GM18520 (cell line): Measurements from ENCODE around the gene MACROH2A1.

Experiments
- ATAC-seq: cut with Tn5 transposase; IDR thresholded peaks from one replicate; pipeline ENCODE4 v1.9.1; 2021; ENCODE audit not compliant: unreplicated experiment

Gene MACROH2A1

DNA sequence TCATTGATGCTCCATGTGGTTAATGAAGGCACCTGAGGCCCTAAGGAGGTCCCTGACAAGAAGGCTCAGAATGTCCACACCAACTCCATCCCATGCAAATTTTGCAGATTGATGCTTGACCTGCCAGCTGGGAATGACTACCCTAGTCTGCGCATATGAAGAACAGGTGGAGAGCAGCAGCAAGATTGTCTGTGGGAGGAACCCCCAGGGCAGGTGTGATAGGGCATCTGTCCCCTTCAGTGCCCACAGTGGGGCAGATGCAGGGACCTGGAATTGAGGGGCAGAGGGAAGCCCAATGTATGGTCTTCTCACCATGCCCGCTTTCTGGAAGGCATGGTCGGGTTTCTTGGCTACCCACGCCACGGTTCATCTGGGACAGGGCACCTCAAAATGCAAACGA lies 79.6 kb downstream of the MACROH2A1 start:
- no peak for ATAC-seq

DNA sequence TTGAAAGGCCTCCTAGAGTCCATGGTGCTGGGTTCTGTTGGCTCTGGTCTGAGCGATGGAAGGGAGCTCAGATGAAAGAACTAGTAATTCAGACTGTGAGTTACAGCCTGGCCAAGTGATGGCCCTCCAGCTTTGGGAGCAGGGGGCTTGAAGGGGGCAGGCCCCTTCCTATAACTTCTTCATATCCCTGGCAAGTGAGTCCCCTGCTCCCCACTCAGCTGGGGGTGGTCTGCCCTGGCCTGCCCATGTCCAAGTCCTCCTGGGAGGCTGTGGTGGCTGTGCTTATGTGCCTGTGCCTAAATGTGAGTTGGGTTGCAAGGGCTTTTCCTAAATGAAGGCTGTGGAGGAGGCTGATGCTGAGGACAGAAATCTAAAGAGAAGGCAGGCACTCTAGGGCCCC lies 80.1 kb downstream of the MACROH2A1 start:
- ATAC-seq = no peak

DNA sequence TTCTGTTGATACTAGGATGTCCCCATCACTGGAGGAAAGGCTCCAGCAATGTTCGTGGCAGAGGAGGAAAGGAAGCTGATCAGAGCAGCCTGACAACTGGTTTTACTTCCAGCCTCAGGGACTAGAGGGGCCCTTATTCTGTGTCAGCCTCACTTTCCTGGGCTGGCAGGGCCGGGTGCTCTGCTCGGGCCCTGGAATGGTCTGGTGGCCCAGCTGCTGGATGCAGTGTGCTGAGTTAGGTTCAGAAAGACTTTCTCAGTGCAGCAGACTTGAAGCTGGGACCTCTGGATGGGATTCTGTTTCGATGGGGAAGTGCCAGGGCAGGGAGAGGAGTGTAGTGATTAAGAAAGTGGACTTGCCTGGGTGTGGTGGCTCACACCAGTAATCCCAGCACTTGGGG lies 81.0 kb downstream of the MACROH2A1 start:
- ATAC-seq = no peak

DNA sequence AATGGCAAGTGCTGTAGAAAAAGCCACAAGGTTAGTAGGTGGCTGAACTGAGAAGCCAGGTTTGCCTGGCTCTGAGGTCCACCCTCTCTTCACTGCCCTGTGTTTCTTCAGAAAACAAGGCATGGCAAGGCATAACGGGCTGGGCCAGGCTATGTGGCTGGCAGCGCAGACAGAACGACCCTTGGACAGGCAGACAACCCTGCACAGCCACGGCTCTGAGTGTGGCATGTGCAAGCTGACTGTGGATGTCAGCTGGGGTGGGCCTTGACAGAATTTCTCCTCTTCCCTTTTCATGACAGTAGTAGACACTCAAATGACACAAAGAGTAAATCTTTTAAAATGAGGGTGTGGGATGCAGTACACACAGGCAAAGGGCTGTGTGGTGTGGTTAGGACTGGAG lies 81.7 kb downstream of the MACROH2A1 start:
- no peak for ATAC-seq

DNA sequence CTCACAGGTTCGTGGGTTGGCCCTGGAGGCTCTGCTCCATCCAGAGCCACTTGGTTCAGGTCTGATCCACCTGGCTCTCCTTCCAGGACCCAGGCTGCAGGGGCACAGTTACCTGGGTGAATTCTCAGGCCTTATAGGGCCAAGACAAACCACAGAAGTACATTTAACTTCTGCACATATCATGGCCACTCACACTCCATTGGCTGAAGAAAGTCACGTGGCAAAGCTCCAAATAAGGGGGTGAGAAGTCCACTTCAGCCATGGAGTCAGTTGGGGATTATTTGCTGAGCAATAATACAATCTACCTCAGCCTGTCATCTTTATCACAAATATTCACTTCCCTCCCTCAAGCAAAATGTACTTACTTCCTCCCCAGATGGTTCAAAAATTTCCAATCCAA lies 83.6 kb downstream of the MACROH2A1 start:
- ATAC-seq = no peak

DNA sequence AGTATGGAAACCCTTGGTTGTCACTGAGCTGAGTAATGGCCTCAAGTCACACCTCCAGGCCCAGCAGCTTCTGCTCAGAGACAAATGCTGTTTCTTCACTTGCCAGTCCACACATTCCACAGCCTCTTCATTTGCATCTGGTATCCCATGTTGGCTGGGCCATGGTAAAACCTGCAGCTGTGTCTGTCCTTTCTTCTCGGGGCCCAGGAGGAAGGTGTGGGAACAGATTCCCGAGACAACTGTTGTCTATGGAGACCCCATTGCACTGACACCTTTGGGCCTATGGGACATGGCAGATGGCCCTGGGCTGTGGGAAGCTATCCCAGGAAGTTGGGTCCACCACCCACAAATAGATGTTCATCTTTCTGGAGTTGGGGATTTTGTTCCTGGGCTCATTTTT lies 85.1 kb downstream of the MACROH2A1 start:
- ATAC-seq = no peak

DNA sequence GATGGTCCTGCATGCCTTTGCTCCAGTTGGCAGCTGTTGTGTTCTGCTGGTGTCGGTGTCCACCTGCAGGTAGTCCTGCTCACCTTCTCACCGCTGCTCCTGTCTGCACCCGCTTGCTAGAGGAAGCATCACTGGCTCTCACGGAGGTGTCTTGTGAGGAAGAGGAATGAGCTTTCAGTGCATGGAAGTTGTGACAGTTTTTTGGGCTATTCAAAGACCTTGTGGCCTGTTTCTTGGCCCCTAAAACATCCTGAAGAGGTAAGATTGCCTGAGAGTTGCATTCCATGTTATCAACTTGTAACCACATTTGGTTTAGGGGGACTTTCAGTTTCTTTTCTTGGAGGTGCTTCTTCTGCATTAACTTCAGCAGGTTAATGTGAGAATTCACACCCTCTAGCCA lies 85.6 kb downstream of the MACROH2A1 start:
- ATAC-seq = no peak

DNA sequence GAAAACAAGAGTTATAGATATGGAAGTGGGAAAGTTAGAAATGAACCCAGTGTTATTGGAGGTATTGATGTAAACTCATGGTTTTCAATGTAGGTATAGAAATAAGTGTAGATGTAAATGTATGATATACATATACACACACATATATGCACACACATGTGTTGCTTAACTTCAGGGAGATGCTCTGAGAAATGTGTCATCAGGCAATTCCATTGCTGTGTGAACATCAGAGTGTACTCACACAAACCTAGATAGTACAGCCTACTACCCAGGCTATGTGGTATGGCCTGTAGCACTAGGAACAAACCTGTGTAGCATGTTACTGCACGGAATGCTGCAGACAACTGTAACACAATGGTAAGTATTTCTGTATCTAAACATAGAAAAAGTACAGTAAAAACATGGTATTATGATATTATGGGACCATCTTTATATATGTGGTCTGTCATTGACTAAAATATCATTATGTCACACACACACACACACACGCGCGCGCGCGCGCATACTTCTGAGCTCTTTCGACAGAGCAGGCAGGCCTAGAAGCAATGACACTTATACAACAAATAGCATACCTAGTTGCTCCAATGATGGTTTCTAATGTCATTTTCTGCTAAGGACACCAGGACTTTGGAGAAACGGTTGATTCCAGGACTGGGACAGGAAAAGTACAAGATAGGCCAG lies 86.6 kb downstream of the MACROH2A1 start:
- no peak for ATAC-seq

DNA sequence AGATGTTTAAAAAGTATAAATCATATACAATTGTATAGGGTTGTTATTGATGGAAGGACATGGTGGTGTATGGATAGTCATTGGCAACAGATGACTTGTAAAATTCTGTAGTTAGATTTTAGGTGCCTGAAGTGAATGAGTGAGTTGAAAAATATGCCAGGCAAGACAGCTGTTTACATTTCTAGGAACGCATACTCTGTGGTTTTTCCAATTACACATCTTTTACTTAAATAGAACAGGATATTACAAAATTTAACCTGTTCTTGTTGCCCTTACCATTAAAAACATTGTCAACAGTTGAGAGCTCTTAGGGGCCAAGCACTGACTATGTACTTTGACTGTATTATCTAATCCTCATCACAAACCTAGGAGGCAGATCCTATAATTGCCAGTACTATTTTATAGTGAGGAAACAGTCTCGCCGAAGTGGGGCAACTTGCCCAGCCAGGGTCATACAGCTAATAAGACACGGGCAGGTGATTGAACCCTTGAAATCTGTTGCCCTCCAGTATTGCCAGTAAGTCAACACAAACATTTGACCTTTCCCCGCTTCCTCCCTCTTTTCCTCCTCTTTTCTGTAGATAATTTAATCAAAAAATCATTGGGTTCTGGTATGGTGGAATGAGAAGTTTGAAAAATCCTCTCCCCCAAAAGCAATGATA lies 88.6 kb downstream of the MACROH2A1 start:
- no peak for ATAC-seq

DNA sequence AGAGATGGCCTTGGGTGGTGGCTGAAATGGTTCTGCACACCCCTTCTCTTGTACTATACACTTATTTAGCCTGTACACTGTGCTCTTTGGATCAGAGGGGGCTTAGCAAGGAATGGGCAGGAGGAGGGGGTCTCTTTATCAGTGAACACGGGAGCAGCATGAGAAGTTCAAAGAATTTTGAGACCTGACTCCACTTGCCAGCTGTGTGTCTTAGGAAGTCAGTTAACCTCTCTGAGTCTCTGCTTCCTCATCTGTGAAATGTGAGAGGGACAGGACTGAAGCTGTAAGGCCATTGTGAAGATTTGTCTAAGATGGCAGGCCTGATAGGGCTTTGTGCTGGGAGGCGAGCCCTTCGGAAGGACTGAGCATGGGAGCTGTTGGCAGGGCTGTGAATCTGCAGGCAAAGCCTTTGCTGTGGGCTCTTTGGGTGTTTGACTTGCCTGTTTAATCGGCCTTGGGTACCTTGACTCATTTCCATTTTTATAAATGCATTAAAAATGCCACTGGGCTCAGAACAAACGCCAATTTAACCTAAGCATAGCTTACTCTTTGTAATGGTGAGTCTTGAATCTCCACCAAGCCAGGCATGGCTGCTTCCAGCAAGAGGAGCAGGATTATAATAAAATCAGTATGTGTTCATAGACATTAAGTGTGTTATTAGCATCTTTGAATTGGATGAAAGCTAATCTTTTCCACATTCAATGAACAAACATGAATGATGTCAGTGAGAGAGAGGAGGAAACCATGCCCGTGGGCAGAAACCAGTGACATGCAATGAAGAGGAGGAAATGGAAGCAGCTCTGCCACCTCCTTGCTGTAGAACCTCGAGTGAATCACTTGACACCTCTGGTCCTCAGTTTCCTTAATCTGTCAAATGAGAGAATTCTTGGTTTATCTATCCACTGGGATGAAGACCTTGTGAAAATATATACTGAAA lies 89.4 kb downstream of the MACROH2A1 start:
- ATAC-seq = no peak

DNA sequence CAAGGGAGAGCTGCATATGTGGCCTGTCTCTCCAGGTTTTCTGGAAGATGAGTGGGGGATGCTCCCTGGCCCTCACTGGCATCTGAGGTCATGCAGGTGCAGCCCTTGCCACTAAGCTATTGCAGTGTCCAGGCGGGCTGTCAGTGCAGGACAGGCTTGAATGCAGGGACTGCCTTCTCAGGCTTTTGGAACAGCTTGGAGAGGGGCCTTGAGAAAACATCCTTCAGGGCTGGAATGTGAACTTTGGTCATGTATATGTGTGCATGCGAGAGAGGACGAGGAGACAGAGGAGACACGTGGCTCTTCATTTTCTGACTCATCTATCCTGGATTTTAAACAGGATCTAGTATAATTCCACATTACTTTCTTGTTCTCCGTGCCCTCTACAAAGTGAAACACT lies 90.3 kb downstream of the MACROH2A1 start:
- no peak for ATAC-seq

DNA sequence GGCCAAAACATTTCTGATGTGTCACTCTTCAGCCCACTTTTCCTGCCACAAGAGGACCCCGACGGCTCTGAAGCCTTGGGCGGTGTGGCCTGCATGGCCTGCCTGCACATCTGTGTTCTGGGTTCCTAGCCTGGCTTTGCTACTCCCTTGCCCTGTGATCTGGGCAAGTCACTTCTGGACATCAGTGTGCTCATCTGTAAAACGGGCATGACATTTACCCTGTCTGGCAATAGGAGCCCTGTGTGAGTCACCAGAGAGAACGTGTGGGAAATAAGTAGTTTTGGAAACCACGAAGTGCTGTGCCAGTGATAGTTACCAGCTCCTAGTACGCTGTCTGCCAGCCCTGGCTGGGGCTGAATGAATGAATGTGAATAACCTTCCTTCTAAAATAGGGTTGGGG lies 90.8 kb downstream of the MACROH2A1 start:
- ATAC-seq = no peak

DNA sequence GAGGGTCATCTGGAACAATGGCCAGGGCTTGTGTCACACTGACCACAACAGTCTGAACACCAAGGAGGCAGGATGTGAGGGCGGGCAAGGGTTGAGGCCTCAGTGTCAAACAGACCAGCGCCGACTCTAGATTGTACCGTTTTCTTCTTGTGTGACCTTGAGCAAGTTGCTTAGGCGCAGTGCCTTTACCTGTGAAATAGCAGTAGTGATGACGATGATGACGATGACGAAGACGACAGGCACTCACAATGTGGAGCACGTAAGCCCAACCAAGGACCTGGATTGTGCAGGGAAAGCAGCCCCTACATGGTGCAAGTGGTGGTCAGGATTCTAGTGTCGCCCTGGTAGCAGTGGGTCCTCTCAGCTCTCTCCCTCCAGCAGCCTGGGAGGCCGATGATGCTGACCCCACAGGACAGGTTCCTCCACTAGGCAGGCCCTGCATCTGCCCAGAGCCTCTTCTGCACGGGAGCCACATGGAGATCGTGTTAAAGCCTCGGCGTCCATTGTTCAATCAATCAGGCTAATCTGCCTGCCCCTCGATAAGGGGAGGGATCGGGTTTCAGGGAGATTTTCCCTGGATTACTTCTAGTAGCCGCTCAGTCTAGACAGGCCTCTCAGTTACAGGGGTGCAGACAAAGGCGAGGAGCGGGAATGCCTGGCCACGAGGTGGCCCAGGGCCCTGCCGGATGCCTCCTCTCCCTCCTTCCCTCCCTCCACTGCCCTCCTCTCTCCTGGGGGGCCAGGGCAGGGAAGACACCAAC lies 91.7 kb downstream of the MACROH2A1 start:
- ATAC-seq = no peak

DNA sequence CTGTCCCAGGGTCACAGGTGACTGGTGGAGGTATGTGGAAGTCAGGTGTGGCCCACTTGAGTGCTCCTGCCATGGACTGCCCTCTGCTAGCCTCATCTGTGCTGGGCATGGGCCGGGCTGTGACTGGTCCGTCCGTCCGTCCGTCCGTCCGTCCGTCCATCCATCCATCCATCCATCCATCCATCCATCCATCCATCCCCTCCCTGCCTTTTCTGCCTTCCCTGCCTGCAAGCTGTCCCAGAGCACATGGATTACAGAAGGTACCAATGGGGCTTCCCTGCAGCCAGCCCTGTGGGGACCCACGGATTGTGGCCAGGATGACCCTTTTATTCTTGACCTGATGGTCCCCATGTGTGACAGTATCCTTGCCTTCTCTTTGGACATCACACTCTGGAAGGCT lies 92.5 kb downstream of the MACROH2A1 start:
- no peak for ATAC-seq

DNA sequence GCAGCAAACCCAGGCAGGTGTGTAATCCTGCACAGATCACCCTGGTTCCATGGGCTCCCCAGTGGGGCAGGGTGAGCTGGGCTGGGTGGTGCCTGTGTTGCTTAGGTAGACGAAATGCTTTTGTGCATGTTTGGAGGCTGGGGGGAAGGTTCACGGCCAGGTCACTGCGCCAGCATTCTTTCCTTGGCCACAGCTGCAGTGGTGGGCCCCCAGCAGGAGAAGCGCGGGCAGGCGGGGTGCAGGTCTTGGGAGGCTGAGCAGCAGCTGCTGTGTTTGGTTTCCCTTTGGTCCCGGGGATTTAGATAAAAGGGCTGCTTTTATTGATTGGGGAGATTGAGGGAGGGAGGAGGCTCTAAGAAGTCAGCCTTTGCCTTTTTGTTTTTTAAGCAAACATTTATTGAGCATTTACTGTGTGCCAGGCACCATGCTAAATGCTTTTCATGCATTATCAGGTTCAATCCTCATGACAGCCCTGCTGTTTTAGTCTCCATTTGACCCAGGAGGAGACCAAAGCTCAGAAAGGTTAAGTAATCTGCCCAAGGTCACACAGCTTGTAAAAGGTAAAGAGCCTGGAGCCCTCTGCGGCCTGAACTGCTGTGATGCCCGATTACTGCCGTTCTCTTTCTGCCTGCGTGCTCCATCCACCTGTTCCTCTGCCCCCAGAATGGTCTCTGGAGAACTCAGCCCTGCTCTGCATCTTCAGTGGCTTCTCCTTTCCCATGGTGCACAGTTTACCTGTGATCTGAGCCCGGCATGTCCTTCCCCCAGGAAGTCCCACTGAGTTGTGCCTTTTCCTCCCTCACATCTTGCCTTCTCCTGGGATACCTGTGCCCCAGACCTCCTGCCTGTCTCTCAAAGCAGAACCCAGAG lies 94.4 kb downstream of the MACROH2A1 start:
- ATAC-seq = no peak

DNA sequence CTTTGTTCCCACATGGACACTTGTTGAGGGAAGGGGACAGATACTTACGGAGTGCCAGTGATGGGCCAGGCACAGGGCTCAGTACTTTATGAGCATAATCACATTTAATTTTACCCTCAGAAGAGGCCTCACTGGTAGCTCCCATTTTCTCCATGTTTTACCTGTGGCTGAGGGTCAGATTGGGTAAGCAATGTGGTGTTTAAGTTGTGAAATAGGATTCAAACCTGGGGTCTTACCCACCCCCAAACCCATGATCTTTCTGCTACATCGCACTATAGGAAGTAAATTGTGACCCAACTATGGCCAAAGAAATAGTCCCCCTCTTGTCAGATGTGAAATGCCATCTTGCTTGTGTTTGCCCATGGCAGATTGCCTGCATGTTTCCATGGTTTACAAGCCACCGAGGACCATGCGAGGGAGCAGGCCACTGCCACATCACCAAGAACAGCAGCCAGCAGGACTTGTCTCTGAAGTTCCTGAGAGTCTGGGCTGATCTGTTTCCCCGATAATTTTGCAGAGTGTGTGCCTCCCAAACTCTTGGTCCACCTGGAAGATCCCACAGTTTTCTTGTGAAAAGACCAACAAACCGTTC lies 95.4 kb downstream of the MACROH2A1 start:
- ATAC-seq = no peak

DNA sequence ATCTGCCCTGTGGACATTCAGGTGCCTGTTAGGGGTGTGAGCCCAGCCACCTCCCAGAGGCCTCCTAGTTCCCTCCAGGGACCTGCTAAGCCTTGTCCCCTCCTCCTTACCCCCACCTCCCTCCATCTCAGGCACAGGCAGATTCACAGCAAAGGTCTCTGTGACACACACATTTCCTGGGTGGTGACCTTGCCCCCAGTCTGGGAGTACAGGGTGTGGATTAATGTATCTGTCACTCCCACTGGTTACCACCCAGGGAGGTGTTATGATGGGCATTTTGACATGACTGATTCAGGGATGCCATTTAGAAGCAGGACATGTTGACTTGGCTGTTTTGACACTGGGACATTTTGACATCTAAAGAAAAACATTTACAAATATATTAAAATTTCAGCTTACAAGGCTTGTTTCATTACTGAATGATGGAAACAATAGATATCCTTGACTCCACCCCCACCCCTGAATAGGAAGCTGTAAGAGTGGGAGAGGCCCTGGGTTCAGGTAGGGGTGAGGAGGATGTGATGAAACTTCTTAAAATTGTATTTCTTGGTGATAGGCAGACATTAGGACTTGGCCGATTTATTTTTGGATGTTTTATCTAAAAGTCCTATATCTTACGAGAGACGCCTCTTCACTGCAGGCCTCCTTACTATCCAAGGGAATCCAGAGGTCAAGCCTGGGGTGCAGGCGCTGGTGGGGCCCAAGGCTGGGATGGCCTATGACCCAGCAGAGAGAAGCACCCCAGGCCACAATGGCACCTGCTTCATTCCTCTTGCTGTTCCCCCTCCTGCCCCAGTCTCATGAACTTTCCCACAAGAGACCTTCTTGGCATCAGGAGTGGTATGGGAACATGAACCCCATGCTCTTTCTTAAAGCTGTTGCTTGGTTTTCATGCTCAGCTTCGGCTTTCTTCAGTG lies 101.9 kb downstream of the MACROH2A1 start:
- no peak for ATAC-seq

DNA sequence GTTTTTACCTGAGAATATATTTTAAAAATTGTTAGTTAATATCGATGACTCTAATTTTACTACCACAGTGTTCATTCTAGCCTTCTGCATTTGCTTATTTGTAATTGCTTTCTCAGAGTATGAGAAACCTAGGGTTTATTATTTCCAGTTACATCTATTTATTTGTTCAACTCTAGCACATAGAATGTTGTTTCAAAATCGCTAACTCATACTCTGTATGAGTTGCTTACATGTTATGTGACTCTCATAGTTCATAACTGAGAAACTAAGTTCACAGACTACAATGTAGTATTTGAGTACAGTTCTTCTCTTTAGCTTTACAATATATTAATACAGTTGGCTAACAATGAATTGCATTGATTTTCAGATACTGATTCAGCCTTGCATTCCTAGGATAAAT lies 103.2 kb downstream of the MACROH2A1 start:
- no peak for ATAC-seq

DNA sequence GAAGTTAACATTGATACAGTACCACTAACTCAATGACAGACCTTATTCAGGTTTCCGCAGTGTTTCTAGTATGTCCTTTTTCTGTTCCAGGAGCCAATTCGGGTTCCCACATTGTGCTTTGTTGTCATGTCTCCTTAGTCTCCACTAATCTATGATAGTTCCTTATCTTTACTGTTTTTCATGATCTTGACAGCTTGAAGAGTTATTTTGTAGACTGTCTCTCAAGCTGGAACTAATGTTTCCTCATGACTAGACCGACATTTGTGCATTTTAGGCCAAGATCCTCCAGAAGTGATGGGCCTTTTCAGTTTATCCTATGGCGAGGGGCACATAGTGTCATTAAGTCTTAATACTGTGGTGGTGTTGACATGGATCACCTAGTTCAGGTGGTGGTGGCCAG lies 104.2 kb downstream of the MACROH2A1 start:
- no peak for ATAC-seq
